Measurements from ENCODE around the gene BPNT1. TPM values are rescaled to one million over a fixed set of nuclear protein-coding genes. Genes with fewer than 3 reads are reported as not detected.

BPNT1 gene
- total RNA-seq, 1 experiment from 2014 or later, result 25.2 TPM

- ATAC-seq (no peak), DNase-seq (ENCODE audit: low read depth, low spot score) (no peak)
- Histone ChIP-seq H3K4me1 (ENCODE audit: control insufficient read depth in 1 of 2, insufficient read depth in 2 of 2, low read length in 2 of 2) (peaks cover 6 to 8% of the 10 kb centered on the region in 2 experiments; a peak in 3 of 4 replicates), H3K9ac (ENCODE audit: low read length) (no peak overlapping the region), H2AFZ (ENCODE audit: low read depth, low read length, poor library complexity, severe bottlenecking) (no peak overlapping the region), H3K27ac (ENCODE audit: low read depth, low read length) (no peak overlapping the region), H3K4me2 (ENCODE audit: low read length) (no peak overlapping the region), H3K4me3 (replicated peaks in 1 of 2; ENCODE audit: low read depth in 1 of 2, low read length in 2 of 2) (no peak overlapping the region), H4K20me1 (ENCODE audit: insufficient read depth) (no peaks in the 10 kb centered on the region), H3K36me3 (ENCODE audit: control insufficient read depth in 1 of 2, insufficient read depth in 2 of 2, low read length in 2 of 2) (peaks cover 26 to 57% of the 10 kb centered on the region in 2 experiments), H3K79me2 (ENCODE audit: insufficient read depth, low read length) (peaks cover 29% of the 10 kb centered on the region), H3K9me2 (ENCODE audit: insufficient read depth) (no peaks in the 10 kb centered on the region), H3K9me3 (ENCODE audit: control insufficient read depth in 1 of 2, insufficient read depth in 1 of 2, low read depth in 1 of 2, low read length in 2 of 2) (no peaks in the 10 kb centered on the region), H3K27me3 (ENCODE audit: insufficient read depth, low read length) (no peaks in the 10 kb centered on the region)
- TF ChIP-seq RAD21 (IDR thresholded peaks at IDR 0.05; ENCODE audit: low read depth) (no peak), EZH2phosphoT487 (IDR thresholded peaks at IDR 0.05; ENCODE audit: borderline replicate concordance) (no peak), ZNF274 (IDR thresholded peaks at IDR 0.05; ENCODE audit: low read depth, low read length) (no peak), CTCF (IDR thresholded peaks at IDR 0.05 in 2 of 3, conservative IDR thresholded peaks at IDR 0.05 in 1 of 3; ENCODE audit: borderline replicate concordance in 1 of 3, insufficient read depth in 1 of 3, low read depth in 2 of 3, low read length in 2 of 3) (no peak), EZH2 (IDR thresholded peaks at IDR 0.05) (no peak), ZBTB33 (IDR thresholded peaks at IDR 0.05; ENCODE audit: extremely low read depth, insufficient replicate concordance, low read length) (no peak), FOSL1 (IDR thresholded peaks at IDR 0.05; ENCODE audit: low read depth) (no peak), ZFX (IDR thresholded peaks at IDR 0.05) (no peak), TCF7L2 (IDR thresholded peaks at IDR 0.05; ENCODE audit: borderline replicate concordance, extremely low read depth, insufficient read depth, insufficient read length) (no peak), CEBPB (IDR thresholded peaks at IDR 0.05; ENCODE audit: low read depth) (no peak), YY1 (IDR thresholded peaks at IDR 0.05; ENCODE audit: extremely low read depth, insufficient replicate concordance, low read depth, low read length) (no peak), POLR2AphosphoS5 (IDR thresholded peaks at IDR 0.05; ENCODE audit: low read depth, low read length) (no peak), REST (IDR thresholded peaks at IDR 0.05; ENCODE audit: low read depth) (no peak), EGR1 (IDR thresholded peaks at IDR 0.05; ENCODE audit: low read depth) (no peak), POLR2A (IDR thresholded peaks at IDR 0.05; ENCODE audit: borderline replicate concordance, extremely low read depth, insufficient read depth, insufficient read length) (no peak), SIN3A (IDR thresholded peaks at IDR 0.05; ENCODE audit: low read depth) (no peak)
- TF ChIP-seq, protein P1, sequence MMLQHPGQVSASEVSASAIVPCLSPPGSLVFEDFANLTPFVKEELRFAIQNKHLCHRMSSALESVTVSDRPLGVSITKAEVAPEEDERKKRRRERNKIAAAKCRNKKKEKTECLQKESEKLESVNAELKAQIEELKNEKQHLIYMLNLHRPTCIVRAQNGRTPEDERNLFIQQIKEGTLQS (IDR thresholded peaks at IDR 0.05), result no peak
- TF ChIP-seq, protein P2, sequence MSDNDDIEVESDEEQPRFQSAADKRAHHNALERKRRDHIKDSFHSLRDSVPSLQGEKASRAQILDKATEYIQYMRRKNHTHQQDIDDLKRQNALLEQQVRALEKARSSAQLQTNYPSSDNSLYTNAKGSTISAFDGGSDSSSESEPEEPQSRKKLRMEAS (IDR thresholded peaks at IDR 0.05), result no peak
- RAD21 ChIA-PET (ENCODE audit: low non-redundant PET in 1 of 2, low total read pairs in 2 of 2, uncharacterized antibody in 2 of 2, unreplicated experiment in 2 of 2), result no interaction called here
- POLR2A ChIA-PET, result no interaction called here
- no TSS peak for BruUV-seq (replicated peaks)
- CTCF ChIA-PET, result interaction anchor here (0.8 to 1.0 kb wide), 2 partner anchors 10 to 13 kb away, joined by 3 to 4 read pairs; partner anchors contain the start of gene BPNT1
- intact Hi-C loops (cut with micrococcal nuclease), result no loop called here
Measured at GRCh38 chr1:220099826-220100225, 10.2 kb upstream of the BPNT1 start.
